K562 (cell line): ENCODE data around the gene SEPHS2. TPM values are rescaled to one million over a fixed set of nuclear protein-coding genes. Genes with fewer than 3 reads are reported as not detected.

Experiments used
- ATF1 ChIP-seq, 2 experiments: fragments of 450-650 bp in 1 of 2; IDR thresholded peaks; 2 replicates each; pipeline ENCODE4 v1.6.1; 2016; ENCODE audit warnings: missing compliant biosample characterization in 1 of 2, missing genetic modification characterization in 1 of 2
- BRD9 ChIP-seq: fragments of 450-650 bp; IDR thresholded peaks from 2 replicates; pipeline ENCODE4 v1.6.1; 2018; ENCODE audit warnings: low read depth; ENCODE audit not compliant: partially characterized antibody
- CBFA2T2 ChIP-seq: fragments of 450-650 bp; conservative IDR thresholded peaks from 2 replicates; pipeline ENCODE4 v1.6.1; 2017; ENCODE audit warnings: mild to moderate bottlenecking
- GATAD2A ChIP-seq: fragments of 450-650 bp; IDR thresholded peaks from 2 replicates; pipeline ENCODE4 v1.6.1; 2017
- JUND ChIP-seq, 2 experiments: IDR thresholded peaks; 2 replicates in 1 of 2; 3 replicates in 1 of 2; pipeline ENCODE4 v1.6.1; 2011; ENCODE audit warnings: borderline replicate concordance in 2 of 2, low read depth in 2 of 2, low read length in 2 of 2, improper control_type of control experiment in 1 of 2, missing biosample characterization in 1 of 2, missing genetic modification characterization in 1 of 2, missing genetic modification reagents in 1 of 2
- LCOR ChIP-seq: sonication (generic); formaldehyde crosslinking; IDR thresholded peaks from 2 replicates; pipeline ENCODE4 v1.8.0; 2022; ENCODE audit warnings: mild to moderate bottlenecking, missing genetic modification reagents
- MNT ChIP-seq, 2 experiments: fragments of 450-650 bp; conservative IDR thresholded peaks; 2 replicates each; pipeline ENCODE4 v1.6.1; 2017; ENCODE audit warnings: mild to moderate bottlenecking in 2 of 2, moderate library complexity in 2 of 2
- NBN ChIP-seq: fragments of 450-650 bp; IDR thresholded peaks from 2 replicates; pipeline ENCODE4 v1.6.1; 2016; ENCODE audit warnings: low read depth, mild to moderate bottlenecking
- NR2C1 ChIP-seq, 2 experiments: fragments of 450-650 bp; IDR thresholded peaks; 2 replicates each; pipeline ENCODE4 v1.6.1; 2017; ENCODE audit warnings: mild to moderate bottlenecking in 2 of 2, antibody characterized with exemption in 1 of 2, inconsistent platforms in 1 of 2, missing compliant biosample characterization in 1 of 2, missing genetic modification characterization in 1 of 2
- PATZ1 ChIP-seq: fragments of 250-450 bp; sonication (Bioruptor Pico); IDR thresholded peaks from 2 replicates; pipeline ENCODE4 v1.5.0; 2020; ENCODE audit warnings: mild to moderate bottlenecking, borderline replicate concordance
- SMARCE1 ChIP-seq: fragments of 450-650 bp; IDR thresholded peaks from 2 replicates; pipeline ENCODE4 v1.7.1; 2016; ENCODE audit warnings: mild to moderate bottlenecking
- TBP ChIP-seq: optimal IDR thresholded peaks from 2 replicates; pipeline ENCODE3; 2011; ENCODE audit warnings: low read depth, low read length, improper control_type of control experiment
- ZBTB40 ChIP-seq, 2 experiments: fragments of 450-650 bp in 1 of 2; sonication (generic) in 1 of 2; formaldehyde crosslinking in 1 of 2; IDR thresholded peaks; 2 replicates each; pipeline versions ENCODE4 v1.7.1 to v1.9.0; 2016 to 2022; ENCODE audit warnings: inconsistent platforms in 1 of 2, mild to moderate bottlenecking in 1 of 2, missing genetic modification reagents in 1 of 2
- ZSCAN32 ChIP-seq: fragments of 450-650 bp; formaldehyde crosslinking; IDR thresholded peaks from 2 replicates; pipeline ENCODE4 v1.4.0; 2020; ENCODE audit warnings: mild to moderate bottlenecking, moderate library complexity
- polyA plus RNA-seq, 8 experiments: library from polyadenylated mRNA; depleted of rRNA in 4 of 8; stranded (reverse) in 5 of 8; unstranded in 3 of 8; fragments of >200 nt; fragmentation: Nextera tagmentation in 2 of 8; fragmentation: Illumina TruSeq in 1 of 8; extraction: Ambion mirVana in 2 of 8; extraction: Trizol in 1 of 8; gene quantifications; 2 replicates each; pipeline versions ENCODE4 v1.2.1 to v1.2.3, GENCODE V29; 2011 to 2014; ENCODE audit warnings: inconsistent platforms in 1 of 8, missing spikeins in 1 of 8
- total RNA-seq, 7 experiments: library from RNA; depleted of rRNA in 6 of 7; stranded (reverse); fragments of >200 nt in 6 of 7; fragmentation: Illumina TruSeq in 2 of 7; extraction: Trizol in 2 of 7; gene quantifications; 2 replicates each; pipeline versions ENCODE4 v1.2.1 to v1.2.3, GENCODE V29; 2011 to 2021; ENCODE audit warnings: low replicate concordance in 1 of 7

The SEPHS2 gene
- total and polyA plus RNA-seq, 9 of the 15 experiments (the other 6 are each of a cell fraction or from before 2014, with no cell fraction given), result 20.9 to 90.6 (median 43.4) TPM

- TF ChIP-seq PATZ1 (CRISPR knock-in tag) (no peak), JUND (IDR thresholded peaks at IDR 0.05; ENCODE audit: borderline replicate concordance, low read depth, low read length) (no peak), JUND (tag; IDR thresholded peaks at IDR 0.05; ENCODE audit: borderline replicate concordance, low read depth, low read length) (0 out of 3 replicates have a peak, but pooled peaks have one; percentile 16), CBFA2T2 (no peak), MNT (conservative IDR thresholded peaks at IDR 0.05) (0 out of 4 replicates have a peak, but pooled peaks of 1 of the 2 experiments have one; percentile 15), ZBTB40 (IDR thresholded peaks at IDR 0.05) (no peak), ZBTB40 (CRISPR knock-in tag; IDR thresholded peaks at IDR 0.05) (no peak), ATF1 (CRISPR knock-in tag; IDR thresholded peaks at IDR 0.05) (no peak), ATF1 (tag; IDR thresholded peaks at IDR 0.05) (no peak), SMARCE1 (peak; percentile 61; the same call in 1 of the 2 replicates), GATAD2A (no peak), ZSCAN32 (no peak), BRD9 (no peak), TBP (peak; percentile 20), NBN (no peak), LCOR (peak; percentile 57; the same call in 1 of the 2 replicates), NR2C1 (IDR thresholded peaks at IDR 0.05) (0 out of 2 replicates have a peak, but pooled peaks have one; percentile 25), NR2C1 (tag; IDR thresholded peaks at IDR 0.05) (no peak)
These were observed 49.6 kb downstream of the SEPHS2 start (continued) for GRCh38 chr16:30395992-30396585.
